NCI-H524 (cell line): Measurements from ENCODE around the gene PLAGL1.
A peak's percentile ranks its signal among the peaks of the same experiment; 100 is the strongest.
"Not testable (repeated sequence)": the region's sequence is repeated elsewhere in the genome, so short reads cannot be mapped to it uniquely, and the experiment has no call there.

Experiments
- DNase-seq, 2 experiments: peaks; one replicate each; lab custom pipeline; 2025; lab: John Stamatoyannopoulos, UW

The PLAGL1 gene

GRCh38 chr6:144009628-144010027 is 1.6 kb upstream of the PLAGL1 start:
- DNase-seq: not testable (repeated sequence)

DNA sequence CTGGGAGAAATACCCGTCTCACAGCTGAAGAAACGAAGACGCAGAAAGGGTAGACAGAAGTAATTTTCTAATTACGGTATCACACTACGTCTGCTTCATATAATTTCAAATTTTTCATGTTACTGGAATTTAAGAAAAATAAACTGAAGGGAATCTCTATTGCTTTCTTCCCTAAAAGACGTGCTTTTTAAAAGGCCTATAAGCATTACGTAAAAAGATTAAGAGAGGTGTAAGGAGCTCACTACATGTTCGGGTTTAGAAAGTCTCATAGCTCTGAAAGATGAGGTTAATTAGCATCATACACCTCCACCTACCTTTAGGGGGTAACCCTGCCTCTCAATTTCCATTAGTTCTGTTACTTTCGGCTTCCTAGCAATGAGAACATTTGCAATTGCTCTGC is 787 bp upstream of the PLAGL1 start:
- DNase-seq: no peak

- peak in 1 of 2 experiments; percentile 20 for DNase-seq
Observed at GRCh38 chr6:144007478-144008119, 460 bp downstream of the PLAGL1 start.

DNA sequence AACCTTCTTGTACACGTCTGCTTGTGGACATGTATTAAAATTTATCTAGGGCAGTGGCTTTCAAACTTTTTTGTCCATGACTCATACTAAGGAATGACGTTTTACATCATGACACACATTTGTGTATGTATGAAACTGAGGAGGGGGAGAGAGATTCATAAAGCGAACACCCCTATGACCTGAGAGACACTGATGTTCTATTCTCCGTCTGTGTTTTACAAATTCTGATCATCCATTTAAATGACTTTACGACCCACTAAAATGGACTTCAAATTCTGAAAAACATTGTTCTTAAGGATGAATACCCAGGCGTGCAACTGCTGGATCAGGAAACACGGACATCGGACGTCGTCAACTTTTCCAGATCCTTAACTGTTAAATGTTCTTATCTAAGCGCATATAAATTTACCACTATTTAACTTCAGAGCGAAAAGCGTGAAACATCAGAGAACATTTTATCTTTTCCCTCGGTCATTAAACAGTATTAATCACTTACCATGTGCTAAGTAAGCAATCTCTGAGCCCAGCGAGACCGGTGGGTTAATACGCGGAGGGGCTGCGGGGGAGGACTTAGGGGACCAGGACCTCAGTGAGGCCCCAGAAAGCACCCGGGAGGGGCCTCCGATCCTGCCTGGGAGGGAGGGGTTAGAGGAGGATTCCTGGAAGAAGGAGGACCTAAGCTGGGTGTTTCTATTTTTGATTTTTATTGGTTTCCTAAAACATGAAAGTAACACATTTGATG is 1.2 kb downstream of the PLAGL1 start:
- DNase-seq: peak; percentile 27 to 40

- DNase-seq: no peak
Observed at GRCh38 chr6:143999406-143999805, 8.7 kb downstream of the PLAGL1 start.

GRCh38 chr6:143998686-143999085 is 9.4 kb downstream of the PLAGL1 start:
- DNase-seq: peak in 1 of 2 experiments; percentile 69

GRCh38 chr6:143993965-143994646 is 14.0 kb downstream of the PLAGL1 start:
- no peak for DNase-seq

- DNase-seq: no peak
Observed at GRCh38 chr6:143992285-143992684, 15.8 kb downstream of the PLAGL1 start.

DNA sequence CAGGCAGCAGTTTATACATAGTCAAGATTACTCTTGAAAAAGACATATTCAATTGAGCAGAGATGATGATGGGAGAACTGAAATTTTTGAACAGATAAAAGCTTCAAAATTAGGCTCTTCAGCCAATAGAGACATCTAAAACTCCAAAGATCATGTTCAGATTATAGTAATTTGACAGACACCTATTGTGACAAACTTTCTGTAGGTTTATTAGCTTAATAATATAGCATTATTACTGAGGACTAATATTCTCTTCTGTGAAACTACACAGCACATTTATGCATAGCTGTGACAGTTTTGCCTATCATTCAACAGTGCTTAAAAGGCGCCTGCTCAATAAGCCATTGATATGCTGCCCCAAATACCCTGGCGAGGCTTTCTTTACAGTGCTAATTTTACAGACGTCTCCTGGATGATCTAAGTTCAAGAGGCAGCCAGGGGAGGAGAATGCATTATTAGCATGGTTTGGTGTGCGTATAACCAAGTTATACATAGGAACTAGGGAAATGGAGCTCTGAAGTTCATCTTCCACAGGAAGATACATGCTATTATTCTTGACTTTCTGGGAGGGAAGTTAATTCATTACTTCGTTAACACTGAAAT is 21.5 kb downstream of the PLAGL1 start:
- DNase-seq: no peak

DNA sequence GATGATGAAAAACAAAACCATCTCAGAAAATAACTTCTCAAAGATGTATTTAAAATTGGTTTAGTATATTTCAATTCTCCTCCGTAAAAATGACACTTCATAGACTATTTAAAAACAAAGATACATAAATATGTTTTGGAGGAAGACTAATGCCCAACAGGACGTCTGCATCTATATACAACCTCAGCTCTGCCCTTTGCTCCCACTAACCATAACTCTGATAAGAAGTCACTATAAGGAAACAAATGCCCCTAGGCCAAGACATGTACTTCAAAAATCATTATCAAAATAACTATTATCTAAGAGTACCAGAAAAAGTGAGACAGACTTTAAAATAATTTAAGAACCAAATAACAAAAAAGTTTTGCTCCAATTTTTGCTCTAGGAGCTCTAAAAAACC is 23.4 kb downstream of the PLAGL1 start:
- no peak for DNase-seq

- DNase-seq: no peak
Observed at GRCh38 chr6:143982968-143983367, 25.1 kb downstream of the PLAGL1 start.

GRCh38 chr6:143980921-143981320 is 27.1 kb downstream of the PLAGL1 start:
- DNase-seq: no peak

- DNase-seq: no peak
Observed at GRCh38 chr6:143976806-143977349, 31.2 kb downstream of the PLAGL1 start.

DNA sequence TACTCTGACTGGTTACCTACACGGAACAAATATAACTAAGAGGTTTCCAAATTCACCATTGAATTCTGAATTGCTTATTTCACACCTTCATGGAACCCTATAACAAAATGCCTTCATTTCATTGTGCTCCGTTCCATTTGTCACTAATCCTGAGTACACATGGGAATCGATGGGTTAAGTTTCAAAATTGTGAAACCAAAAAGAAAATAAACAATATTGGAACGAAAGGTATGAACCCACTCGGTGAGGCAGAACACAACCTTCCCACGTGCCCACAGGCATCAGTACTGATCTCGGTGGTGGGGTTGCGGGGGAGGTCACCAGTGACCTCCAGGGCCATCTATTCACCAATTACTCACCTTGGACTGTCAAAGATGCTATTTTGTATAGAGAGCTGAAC is 34.0 kb downstream of the PLAGL1 start:
- DNase-seq: no peak

DNA sequence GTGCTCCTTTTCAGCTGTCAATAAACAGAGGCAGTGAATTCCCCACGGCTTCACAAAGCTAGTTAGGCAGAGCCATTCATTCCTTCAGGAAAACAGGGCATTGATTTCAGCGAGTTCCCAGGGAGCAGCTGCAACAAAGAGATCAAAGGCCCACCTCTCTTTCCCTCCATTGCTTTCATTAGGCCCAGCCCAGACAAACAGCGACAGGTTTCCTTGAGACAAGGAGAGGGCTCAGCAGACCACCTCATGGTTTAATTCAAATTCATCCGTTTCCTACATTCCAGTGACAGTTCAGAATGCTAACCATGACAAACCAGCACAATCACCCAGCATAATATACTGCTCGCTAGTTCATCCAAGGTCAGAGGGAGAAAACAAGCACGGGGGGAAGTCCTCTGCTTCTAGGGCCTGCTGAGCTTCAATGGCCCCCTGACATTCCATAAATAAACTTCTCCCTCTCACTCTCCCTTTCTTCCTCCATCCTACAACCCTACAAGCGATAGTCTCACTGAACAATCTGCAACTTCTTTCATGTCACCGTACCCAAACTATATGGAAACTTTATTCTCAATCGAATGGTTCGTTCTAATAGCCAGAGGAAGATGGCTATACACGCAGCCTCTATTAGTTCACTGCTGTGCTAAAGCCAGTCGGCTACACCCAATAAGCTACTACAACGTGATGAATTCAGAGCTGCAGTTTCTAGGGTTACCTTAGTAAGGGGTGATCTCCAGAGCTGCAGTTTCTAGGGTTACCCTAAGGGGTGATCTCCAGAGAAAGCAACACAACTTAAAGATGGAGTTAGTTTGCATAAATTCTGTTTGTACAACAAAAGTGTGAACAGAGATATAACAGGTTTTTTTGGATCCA is 34.7 kb downstream of the PLAGL1 start:
- DNase-seq: no peak

- DNase-seq: no peak
Observed at GRCh38 chr6:143971482-143972205, 36.4 kb downstream of the PLAGL1 start.

DNA sequence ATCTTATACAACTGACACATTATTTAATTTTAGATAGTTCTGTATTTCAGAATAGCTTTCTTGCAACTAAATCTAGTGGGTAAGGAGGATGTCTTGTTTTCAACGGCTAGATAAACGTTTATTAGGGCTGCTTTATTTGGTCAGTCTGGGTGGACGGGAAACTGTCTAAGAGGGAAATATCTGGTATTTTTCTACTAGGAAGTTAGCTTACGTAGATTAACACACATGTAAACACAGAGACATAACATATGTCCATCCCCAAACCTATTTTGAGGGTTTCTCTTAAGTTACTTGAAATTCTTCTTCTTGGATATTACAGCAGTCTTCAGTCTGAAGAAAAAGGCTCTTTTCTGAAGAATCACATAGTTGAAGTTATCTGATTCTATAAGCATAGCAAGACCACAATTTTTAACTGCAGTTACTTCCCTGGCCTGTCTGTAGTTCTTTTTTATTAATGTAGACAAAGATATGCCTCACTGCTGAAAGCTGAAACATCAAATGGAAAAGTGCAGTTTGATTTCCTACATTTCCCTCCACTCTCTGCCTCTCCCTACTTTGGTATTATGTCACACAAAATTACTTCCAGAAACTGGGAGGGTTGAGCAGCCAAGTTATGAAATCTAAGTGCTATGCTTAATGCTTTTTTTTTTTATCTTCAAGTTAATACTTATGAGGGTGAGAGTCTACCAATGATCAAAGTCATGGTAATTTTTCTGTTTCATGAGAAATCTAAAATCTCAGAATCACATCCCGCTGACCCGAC is 37.4 kb downstream of the PLAGL1 start:
- no peak for DNase-seq

- DNase-seq: no peak
Observed at GRCh38 chr6:143969077-143969476, 39.0 kb downstream of the PLAGL1 start.

GRCh38 chr6:143967706-143968376 is 40.2 kb downstream of the PLAGL1 start:
- DNase-seq: no peak
